Caco-2 (cell line): ENCODE results near the gene ACSM6. TPM values are rescaled to one million over a fixed set of nuclear protein-coding genes. Genes with fewer than 3 reads are reported as not detected.
A peak's percentile ranks its signal among the peaks of the same experiment; 100 is the strongest.

Source experiments
- BruUV-seq: library from RNA; stranded (reverse); fragments of 400-500 nt; replicated peaks from 2 replicates; lab custom pipeline; 2021; lab: Mats Ljungman, UMichigan
- CTCF ChIA-PET: fragments of 300-600 bp; sonication (Branson Sonifier 250); formaldehyde crosslinking; loops from one replicate; lab custom pipeline; 2022; ENCODE audit warnings: antibody characterized with exemption; lab: Charles Lee
- POLR2A ChIA-PET: fragments of 300-600 bp; sonication (Branson Sonifier 250); formaldehyde crosslinking; loops from one replicate; lab custom pipeline; 2022; ENCODE audit warnings: antibody characterized with exemption; lab: Charles Lee
- DNase-seq, 2 experiments: peaks; one replicate each; pipeline versions ENCODE4 v3.0.0 to v3.0.0-alpha.2; 2020 to 2022
- H3K27me3 ChIP-seq: replicated peaks from 2 replicates; pipeline ENCODE4 v1.6.0; 2011; ENCODE audit warnings: low read length; ENCODE audit not compliant: control insufficient read depth, insufficient read depth
- H3K36me3 ChIP-seq: 2 replicates; pipeline ENCODE4 v1.5.1; 2011; ENCODE audit warnings: low read length; ENCODE audit not compliant: control insufficient read depth, insufficient read depth
- H3K4me1 ChIP-seq: fragments of 250-450 bp; sonication (Bioruptor Pico); 2 replicates; pipeline ENCODE4 v1.5.1; 2020; ENCODE audit warnings: mild to moderate bottlenecking
- H3K4me3 ChIP-seq: 2 replicates; pipeline ENCODE4 v1.5.1; 2011; ENCODE audit warnings: low read depth, mild to moderate bottlenecking, control low read depth, low read length
- H3K9me3 ChIP-seq: fragments of 250-450 bp; sonication (Bioruptor Pico); 2 replicates; pipeline ENCODE4 v1.5.1; 2020; ENCODE audit warnings: mild to moderate bottlenecking, moderate library complexity
- H3K27ac Mint-ChIP-seq: one replicate; pipeline ENCODE4 v1.8.0; 2022; ENCODE audit warnings: mixed read lengths; ENCODE audit not compliant: unreplicated experiment
- H3K27me3 Mint-ChIP-seq: one replicate; pipeline ENCODE4 v1.8.0; 2022; ENCODE audit warnings: mixed read lengths; ENCODE audit not compliant: insufficient read depth, unreplicated experiment
- H3K36me3 Mint-ChIP-seq: one replicate; pipeline ENCODE4 v1.8.0; 2022; ENCODE audit warnings: mild to moderate bottlenecking, mixed read lengths; ENCODE audit not compliant: insufficient read depth, unreplicated experiment
- H3K4me1 Mint-ChIP-seq: one replicate; pipeline ENCODE4 v1.8.0; 2022; ENCODE audit warnings: low read depth, mixed read lengths; ENCODE audit not compliant: unreplicated experiment
- H3K4me3 Mint-ChIP-seq: one replicate; pipeline ENCODE4 v1.8.0; 2022; ENCODE audit warnings: mild to moderate bottlenecking, moderate library complexity, mixed read lengths; ENCODE audit not compliant: unreplicated experiment
- H3K9me3 Mint-ChIP-seq: one replicate; pipeline ENCODE4 v1.8.0; 2022; ENCODE audit warnings: mixed read lengths; ENCODE audit not compliant: unreplicated experiment
- CTCF ChIP-seq, 2 experiments: fragments of 200-600 bp in 1 of 2; IDR thresholded peaks; 1 replicate in 1 of 2; 2 replicates in 1 of 2; pipeline versions ENCODE4 v1.5.1 to v1.8.0; 2011 to 2022; ENCODE audit warnings: antibody characterized with exemption in 1 of 2, control low read depth in 1 of 2, inconsistent platforms in 1 of 2, low read depth in 1 of 2, low read length in 1 of 2, mild to moderate bottlenecking in 1 of 2, moderate library complexity in 1 of 2; ENCODE audit not compliant: insufficient read depth in 1 of 2, severe bottlenecking in 1 of 2, unreplicated experiment in 1 of 2
- intact Hi-C: fragments of 100-400 bp; cut with micrococcal nuclease; formaldehyde crosslinking; loops from one replicate; pipeline ENCODE4 v1.10.0; 2022; ENCODE audit not compliant: unreplicated experiment
- total RNA-seq: library from RNA; stranded (reverse); gene quantifications from 2 replicates; pipeline ENCODE4 v1.2.3, GENCODE V29; 2022

The ACSM6 gene
- total RNA-seq, 1 experiment from 2014 or later = not detected

- Histone ChIP-seq H3K36me3 (peaks cover 6% of the 10 kb centered on the region), H3K4me1 (peaks cover 36% of the 10 kb centered on the region), H3K4me3 (no peak overlapping the region), H3K27me3 (no peaks in the 10 kb centered on the region), H3K9me3 (no peaks in the 10 kb centered on the region)
- Mint-ChIP-seq H3K27ac (peak overlapping the region; percentile 84), H3K9me3 (no peaks in the 10 kb centered on the region), H3K27me3 (no peaks in the 10 kb centered on the region), H3K4me1 (peaks cover 46% of the 10 kb centered on the region), H3K4me3 (no peak overlapping the region), H3K36me3 (peaks cover 93% of the 10 kb centered on the region)
- no TSS peak for BruUV-seq
- TF ChIP-seq CTCF (IDR thresholded peaks at IDR 0.05; ENCODE audit: insufficient read depth in 1 of 2, low read depth in 1 of 2, low read length in 1 of 2, severe bottlenecking in 1 of 2, unreplicated experiment in 1 of 2) = no peak
- POLR2A ChIA-PET = no interaction called here
- no peak for DNase-seq
- CTCF ChIA-PET = interaction anchor here (0.8 to 4.2 kb wide), 2 partner anchors 16 to 114 kb away, joined by 3 to 64 read pairs; no protein-coding TSS in a partner anchor
- intact Hi-C loops = loop anchor here (5.0 kb wide), 1 partner anchor 353 kb away; no protein-coding TSS in a partner anchor
Observed at GRCh38 chr10:95248989-95249388, 55.0 kb downstream of the ACSM6 start.

GRCh38 chr10:95249467-95249866 lies 55.4 kb downstream of the ACSM6 start:
- intact Hi-C loops = loop anchor here (5.0 kb wide), 1 partner anchor 353 kb away; no protein-coding TSS in a partner anchor
- Mint-ChIP-seq H3K4me3 (no peak overlapping the region), H3K27ac (peak overlapping the region; percentile 84), H3K4me1 (peaks cover 46% of the 10 kb centered on the region), H3K27me3 (no peaks in the 10 kb centered on the region), H3K9me3 (no peaks in the 10 kb centered on the region), H3K36me3 (peaks cover 91% of the 10 kb centered on the region)
- Histone ChIP-seq H3K27me3 (no peaks in the 10 kb centered on the region), H3K4me3 (no peak overlapping the region), H3K9me3 (no peaks in the 10 kb centered on the region), H3K4me1 (peaks cover 39% of the 10 kb centered on the region), H3K36me3 (peaks cover 6% of the 10 kb centered on the region)
- no peak for TF ChIP-seq CTCF (IDR thresholded peaks at IDR 0.05; ENCODE audit: insufficient read depth in 1 of 2, low read depth in 1 of 2, low read length in 1 of 2, severe bottlenecking in 1 of 2, unreplicated experiment in 1 of 2)
- BruUV-seq = no TSS peak
- ChIA-PET CTCF (interaction anchor here (0.8 kb wide), 1 partner anchor 15 kb away, joined by 3 read pairs; no protein-coding TSS in a partner anchor), POLR2A (no interaction called here)
- DNase-seq = no peak

GRCh38 chr10:95250856-95251255 lies 56.8 kb downstream of the ACSM6 start:
- Histone ChIP-seq H3K4me1 (peaks cover 39% of the 10 kb centered on the region), H3K4me3 (no peak overlapping the region), H3K27me3 (no peaks in the 10 kb centered on the region), H3K9me3 (no peaks in the 10 kb centered on the region), H3K36me3 (peaks cover 1% of the 10 kb centered on the region; the same call in 1 of the 2 replicates)
- H3K4me3 Mint-ChIP-seq = no peak overlapping the region
- CTCF ChIA-PET = no interaction called here
- TF ChIP-seq CTCF (IDR thresholded peaks at IDR 0.05; ENCODE audit: insufficient read depth in 1 of 2, low read depth in 1 of 2, low read length in 1 of 2, severe bottlenecking in 1 of 2, unreplicated experiment in 1 of 2) = no peak
- POLR2A ChIA-PET = no interaction called here
- intact Hi-C loops = no loop called here
- peaks cover 91% of the 10 kb centered on the region for H3K36me3 Mint-ChIP-seq
- H3K9me3 Mint-ChIP-seq = no peaks in the 10 kb centered on the region
- peaks cover 53% of the 10 kb centered on the region for H3K4me1 Mint-ChIP-seq
- no peak for DNase-seq
- no TSS peak for BruUV-seq
- H3K27ac Mint-ChIP-seq = no peak overlapping the region
- H3K27me3 Mint-ChIP-seq = no peaks in the 10 kb centered on the region
